ENCODE measurements around the gene ODF2.

The ODF2 gene

GRCh38 chr9:128470560-128470959 is 14.8 kb downstream of the ODF2 start:
- TF ChIP-seq, protein P1, sequence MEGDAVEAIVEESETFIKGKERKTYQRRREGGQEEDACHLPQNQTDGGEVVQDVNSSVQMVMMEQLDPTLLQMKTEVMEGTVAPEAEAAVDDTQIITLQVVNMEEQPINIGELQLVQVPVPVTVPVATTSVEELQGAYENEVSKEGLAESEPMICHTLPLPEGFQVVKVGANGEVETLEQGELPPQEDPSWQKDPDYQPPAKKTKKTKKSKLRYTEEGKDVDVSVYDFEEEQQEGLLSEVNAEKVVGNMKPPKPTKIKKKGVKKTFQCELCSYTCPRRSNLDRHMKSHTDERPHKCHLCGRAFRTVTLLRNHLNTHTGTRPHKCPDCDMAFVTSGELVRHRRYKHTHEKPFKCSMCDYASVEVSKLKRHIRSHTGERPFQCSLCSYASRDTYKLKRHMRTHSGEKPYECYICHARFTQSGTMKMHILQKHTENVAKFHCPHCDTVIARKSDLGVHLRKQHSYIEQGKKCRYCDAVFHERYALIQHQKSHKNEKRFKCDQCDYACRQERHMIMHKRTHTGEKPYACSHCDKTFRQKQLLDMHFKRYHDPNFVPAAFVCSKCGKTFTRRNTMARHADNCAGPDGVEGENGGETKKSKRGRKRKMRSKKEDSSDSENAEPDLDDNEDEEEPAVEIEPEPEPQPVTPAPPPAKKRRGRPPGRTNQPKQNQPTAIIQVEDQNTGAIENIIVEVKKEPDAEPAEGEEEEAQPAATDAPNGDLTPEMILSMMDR (IDR thresholded peaks at IDR 0.05; ENCODE audit: insufficient read depth, low read length, missing control alignments): no peak
- no peak overlapping the region for H3K4me3 ChIP-seq (ENCODE audit: low read depth, low read length)
- CTCF ChIA-PET: no interaction called here
- POLR2A ChIA-PET: no interaction called here
- no peak for DNase-seq (ENCODE audit: low read depth, low spot score)

GRCh38 chr9:128473104-128473503 is 17.3 kb downstream of the ODF2 start:
- ChIA-PET CTCF (no interaction called here), POLR2A (no interaction called here)
- no peak for DNase-seq (ENCODE audit: low read depth, low spot score)
- TF ChIP-seq, protein P1 (IDR thresholded peaks at IDR 0.05; ENCODE audit: insufficient read depth, low read length, missing control alignments): no peak
- H3K4me3 ChIP-seq (ENCODE audit: low read depth, low read length): no peak overlapping the region

- H3K4me3 ChIP-seq (ENCODE audit: low read depth, low read length): no peak overlapping the region
- ChIA-PET CTCF (no interaction called here), POLR2A (no interaction called here)
- TF ChIP-seq, protein P1 (IDR thresholded peaks at IDR 0.05; ENCODE audit: insufficient read depth, low read length, missing control alignments): no peak
- DNase-seq (ENCODE audit: low read depth, low spot score): no peak
Measured at GRCh38 chr9:128475867-128476266, 20.1 kb downstream of the ODF2 start.

DNA sequence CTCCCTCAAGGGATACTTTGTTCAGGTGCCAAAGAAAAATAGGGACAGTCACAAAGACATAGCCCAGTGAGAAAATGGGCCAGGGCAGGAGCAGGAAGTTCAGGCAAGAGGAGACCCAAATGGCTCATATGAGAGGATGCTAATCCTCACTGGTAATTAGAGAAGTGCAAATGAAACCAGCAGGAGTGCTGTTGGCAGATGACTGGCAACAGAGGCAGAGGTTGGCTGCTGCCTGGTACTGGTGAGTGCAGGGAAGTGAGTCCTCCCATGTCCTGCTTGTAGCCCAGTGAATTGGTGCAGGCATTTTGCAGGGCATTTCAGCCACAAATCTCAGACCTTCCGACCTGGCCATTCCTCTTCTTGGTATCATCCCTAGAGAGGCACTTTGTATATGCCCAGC is 23.5 kb downstream of the ODF2 start:
- no peak overlapping the region for H3K4me3 ChIP-seq (ENCODE audit: low read depth, low read length)
- DNase-seq (ENCODE audit: low read depth, low spot score): no peak

DNA sequence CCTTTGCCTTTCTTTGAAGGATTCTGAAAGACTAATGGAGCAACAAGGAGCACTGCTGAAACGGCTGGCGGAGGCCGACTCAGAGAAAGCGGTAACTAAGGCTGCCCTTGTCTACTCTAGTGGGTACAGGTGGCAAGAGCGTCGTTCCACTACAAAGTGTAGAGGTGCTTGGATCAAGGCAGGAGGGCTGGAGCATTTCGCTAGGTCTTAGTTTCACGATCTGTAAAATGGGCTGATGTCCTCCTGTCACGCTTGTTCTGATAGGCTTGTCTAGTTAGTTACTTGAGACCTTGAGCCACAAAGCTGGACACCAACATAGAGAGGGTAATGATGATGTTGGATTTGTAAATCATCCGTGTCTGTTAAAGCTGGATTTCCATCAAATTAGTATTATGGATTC is 25.8 kb downstream of the ODF2 start:
- DNase-seq (ENCODE audit: low read depth, low spot score): no peak
- POLR2A ChIA-PET: no interaction called here
- H3K4me3 ChIP-seq (ENCODE audit: low read depth, low read length): no peak overlapping the region
- CTCF ChIA-PET: interaction anchor here (0.6 kb wide), 1 partner anchor 43 kb away, joined by 5 read pairs; no protein-coding TSS in a partner anchor
- TF ChIP-seq, protein P1 (IDR thresholded peaks at IDR 0.05; ENCODE audit: insufficient read depth, low read length, missing control alignments): no peak

More for the DNA sequence above, 23.5 kb downstream of the ODF2 start:
- TF ChIP-seq, protein P1 (IDR thresholded peaks at IDR 0.05; ENCODE audit: insufficient read depth, low read length, missing control alignments): no peak
- ChIA-PET CTCF (interaction anchor here (0.7 kb wide), 1 partner anchor 17 kb away, joined by 3 read pairs; no protein-coding TSS in a partner anchor), POLR2A (no interaction called here)

DNA sequence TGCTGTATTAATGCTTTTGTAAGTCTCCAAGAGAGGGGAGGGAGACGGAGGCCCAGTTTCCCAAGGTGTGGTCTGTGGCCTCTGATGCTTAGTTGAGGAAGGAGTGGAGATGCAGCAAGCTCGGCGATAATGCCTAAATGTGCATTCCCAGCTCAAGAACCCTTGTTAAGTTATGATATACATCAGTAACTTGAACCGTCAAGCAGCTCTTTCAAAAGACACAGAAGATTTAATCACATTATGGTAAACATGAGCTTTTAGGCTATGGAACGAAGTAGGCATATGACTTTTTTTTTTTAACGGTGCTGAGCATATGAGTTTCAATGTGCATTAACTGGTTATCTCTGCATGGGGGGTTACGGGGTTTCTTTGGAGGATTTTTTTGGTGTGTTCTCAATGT is 26.4 kb downstream of the ODF2 start:
- POLR2A ChIA-PET: interaction anchor here (0.6 kb wide), 1 partner anchor 46 kb away, joined by 3 read pairs; no protein-coding TSS in a partner anchor
- DNase-seq (ENCODE audit: low read depth, low spot score): no peak
- TF ChIP-seq, protein P1 (IDR thresholded peaks at IDR 0.05; ENCODE audit: insufficient read depth, low read length, missing control alignments): no peak
- no peak overlapping the region for H3K4me3 ChIP-seq (ENCODE audit: low read depth, low read length)
- CTCF ChIA-PET: interaction anchor here (0.6 kb wide), 1 partner anchor 43 kb away, joined by 5 read pairs; no protein-coding TSS in a partner anchor

Data from AG04449 (cell line).